SW480 (cell line): ENCODE data around the gene MS4A4E.
A peak's percentile ranks its signal among the peaks of the same experiment; 100 is the strongest.
"Not testable (repeated sequence)": the region's sequence is repeated elsewhere in the genome, so short reads cannot be mapped to it uniquely, and the experiment has no call there.

ENCODE experiments used
- DNase-seq: peaks from one replicate; pipeline ENCODE4 v3.0.0-alpha.2; 2016; ENCODE audit warnings: low spot score

MS4A4E gene

GRCh38 chr11:60242740-60243239 is at the start of gene MS4A4E:
Gene MS4A4E (minus strand): TSS chr11:60243137. CDS start chr11:60230055, 13,082 bp downstream.
- DNase-seq, result no peak

DNA sequence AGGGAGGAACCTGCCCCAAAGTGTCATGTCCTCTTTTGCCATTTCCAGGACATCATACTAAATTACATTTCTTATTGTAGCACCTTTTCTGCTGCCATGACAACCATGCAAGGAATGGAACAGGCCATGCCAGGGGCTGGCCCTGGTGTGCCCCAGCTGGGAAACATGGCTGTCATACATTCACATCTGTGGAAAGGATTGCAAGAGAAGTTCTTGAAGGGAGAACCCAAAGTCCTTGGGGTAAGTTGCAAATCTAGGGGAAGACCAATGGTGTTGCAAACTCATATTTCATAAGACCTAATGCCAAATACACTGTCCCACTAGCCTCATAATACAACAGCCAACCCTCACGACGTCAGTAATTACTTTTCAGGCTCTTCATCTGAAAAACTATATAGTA is 49.2 kb upstream of the MS4A4E start:
- no peak for DNase-seq

DNA sequence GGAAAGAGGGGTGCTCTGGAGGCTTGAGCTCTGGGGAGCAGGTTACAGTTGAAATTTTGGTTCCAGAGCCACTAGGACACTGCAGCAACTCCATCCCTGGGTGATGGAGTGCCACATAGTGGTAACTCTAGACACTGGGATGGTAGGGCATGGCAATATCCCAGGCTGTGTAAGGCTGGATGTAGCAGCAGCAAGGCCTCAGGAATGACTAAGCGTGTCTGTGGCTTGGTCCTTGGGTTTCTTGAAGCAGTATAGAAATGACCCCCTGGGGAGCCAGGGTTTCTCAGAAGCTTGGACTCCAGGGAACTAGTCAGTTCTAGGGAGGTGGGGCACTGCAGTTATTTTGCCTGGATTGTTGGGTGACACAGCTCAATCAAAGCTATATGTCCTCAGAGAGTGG is 45.6 kb upstream of the MS4A4E start:
- DNase-seq, result no peak

- not testable (repeated sequence) for DNase-seq
Measured at GRCh38 chr11:60285411-60286126, 42.6 kb upstream of the MS4A4E start.

GRCh38 chr11:60282286-60282685 is 39.3 kb upstream of the MS4A4E start:
- DNase-seq, result no peak

DNA sequence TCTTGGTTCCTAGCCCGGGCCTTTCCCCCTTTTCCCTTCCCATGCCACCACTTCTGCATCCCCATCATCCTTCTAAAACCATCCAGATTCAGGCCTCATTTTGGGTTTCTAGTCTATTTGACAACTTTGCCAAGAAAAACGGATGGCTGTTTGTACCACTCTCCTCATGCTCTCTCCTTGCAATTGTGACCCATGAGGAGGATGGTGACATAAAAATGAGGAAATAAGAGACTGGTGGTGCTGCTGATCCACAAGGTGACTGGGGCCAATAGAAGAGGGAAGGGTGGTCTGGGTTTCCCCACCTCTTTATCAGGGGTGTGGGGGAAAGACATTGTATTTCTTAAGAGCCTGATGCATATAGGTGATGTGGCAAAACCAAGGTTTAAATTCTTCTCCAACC is 38.5 kb upstream of the MS4A4E start:
- no peak for DNase-seq

GRCh38 chr11:60280412-60280811 is 37.5 kb upstream of the MS4A4E start, which contains the start of gene MS4A4A:
Gene MS4A4A (plus strand): TSS chr11:60280666. CDS start chr11:60280676, 10 bp downstream.
- no peak for DNase-seq

DNA sequence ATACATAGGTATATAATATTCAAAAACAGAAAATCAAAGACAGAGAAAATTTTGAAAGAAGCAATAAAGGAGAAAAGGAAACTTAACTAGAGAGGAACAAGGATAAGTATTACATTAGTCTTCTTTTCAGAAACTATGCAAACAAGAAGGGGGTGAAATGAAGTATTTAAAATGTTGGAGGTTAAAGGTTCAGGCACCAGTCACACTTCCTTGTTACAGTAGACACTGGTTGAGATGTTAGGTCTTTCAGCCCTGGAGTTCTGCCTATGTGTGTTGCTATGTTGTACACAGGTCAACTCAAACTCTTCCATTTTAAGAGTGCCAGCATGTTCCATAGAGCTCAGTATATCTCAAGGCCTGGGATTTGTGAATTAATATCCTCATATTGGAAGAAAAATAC is 31.5 kb upstream of the MS4A4E start:
- no peak for DNase-seq

GRCh38 chr11:60265373-60266214 is 22.7 kb upstream of the MS4A4E start:
- DNase-seq, result peak; percentile 42

DNA sequence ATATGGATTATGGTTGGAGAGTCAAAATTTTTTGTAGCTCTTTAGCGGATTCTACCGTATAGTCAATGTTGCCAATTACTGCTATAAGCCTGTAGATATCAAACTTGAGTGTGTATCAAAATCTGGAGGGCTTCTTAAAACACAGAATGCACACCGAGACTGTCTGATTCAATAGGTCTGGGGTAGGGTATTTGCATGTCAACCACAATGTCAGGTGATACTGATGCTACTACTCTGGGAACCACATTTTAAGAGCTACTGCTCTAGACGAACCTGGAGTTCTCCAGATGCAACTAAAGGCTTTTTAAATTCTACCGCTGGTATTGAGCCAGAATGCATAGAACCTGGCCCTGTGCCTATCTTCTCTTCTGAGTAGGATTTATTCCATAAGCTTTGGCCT is 21.7 kb upstream of the MS4A4E start:
- DNase-seq, result no peak

- no peak for DNase-seq
Measured at GRCh38 chr11:60263402-60263801, 20.5 kb upstream of the MS4A4E start.

DNA sequence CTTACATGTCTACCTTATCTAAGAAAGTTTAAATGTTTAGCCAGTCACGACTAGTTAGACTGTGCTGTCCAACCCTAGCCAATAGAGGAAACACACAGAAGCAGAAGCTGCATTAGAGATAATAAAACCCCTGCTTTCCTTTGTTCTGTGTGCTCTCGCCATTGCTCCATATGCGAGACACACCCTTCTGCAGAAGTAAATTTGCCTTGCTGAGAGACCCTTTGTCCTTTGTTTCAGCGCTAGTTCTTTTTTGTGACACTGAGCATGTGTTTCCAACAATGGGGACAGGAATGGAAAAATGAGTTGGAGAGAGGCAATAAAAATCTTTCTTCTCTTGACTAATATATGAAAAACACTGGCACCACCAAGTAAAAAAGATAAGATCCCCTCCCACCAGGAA is 18.1 kb upstream of the MS4A4E start:
- no peak for DNase-seq

DNA sequence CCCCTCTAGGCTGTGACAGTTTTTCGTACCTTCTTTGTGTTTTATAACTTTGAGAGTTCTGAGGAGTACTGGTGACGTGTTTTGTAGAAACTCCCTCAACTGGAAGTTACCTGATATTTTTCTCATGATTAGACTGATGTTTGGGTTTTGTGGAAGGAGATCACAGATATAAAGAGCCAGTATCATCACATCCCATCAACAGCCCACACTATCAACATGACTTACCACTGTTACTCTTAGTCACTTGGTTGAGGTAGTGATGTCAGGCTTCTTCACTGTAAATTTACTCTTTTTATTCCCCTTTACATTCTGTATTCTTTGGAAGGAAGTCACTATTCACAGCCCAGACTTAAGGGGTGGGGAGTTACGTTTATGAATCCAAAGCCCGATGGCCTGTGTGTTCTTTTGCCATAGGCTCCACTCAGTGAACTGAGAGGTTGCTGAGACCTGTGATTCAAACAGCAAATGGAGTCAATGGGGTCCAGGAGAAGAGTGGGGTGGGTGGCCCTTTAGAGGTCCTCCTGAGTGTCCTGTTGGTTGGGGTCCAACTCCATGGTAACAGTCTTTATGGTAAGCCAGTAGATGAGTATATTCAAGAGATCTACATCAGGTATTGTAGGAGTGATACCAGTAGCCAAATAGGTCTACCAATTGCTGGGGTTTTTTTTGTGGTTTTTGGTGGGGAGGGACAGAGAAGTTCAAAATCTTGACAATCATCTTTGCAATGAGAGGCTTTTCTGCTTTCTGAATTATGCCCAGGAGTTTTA is 15.2 kb upstream of the MS4A4E start:
- DNase-seq, result no peak

DNA sequence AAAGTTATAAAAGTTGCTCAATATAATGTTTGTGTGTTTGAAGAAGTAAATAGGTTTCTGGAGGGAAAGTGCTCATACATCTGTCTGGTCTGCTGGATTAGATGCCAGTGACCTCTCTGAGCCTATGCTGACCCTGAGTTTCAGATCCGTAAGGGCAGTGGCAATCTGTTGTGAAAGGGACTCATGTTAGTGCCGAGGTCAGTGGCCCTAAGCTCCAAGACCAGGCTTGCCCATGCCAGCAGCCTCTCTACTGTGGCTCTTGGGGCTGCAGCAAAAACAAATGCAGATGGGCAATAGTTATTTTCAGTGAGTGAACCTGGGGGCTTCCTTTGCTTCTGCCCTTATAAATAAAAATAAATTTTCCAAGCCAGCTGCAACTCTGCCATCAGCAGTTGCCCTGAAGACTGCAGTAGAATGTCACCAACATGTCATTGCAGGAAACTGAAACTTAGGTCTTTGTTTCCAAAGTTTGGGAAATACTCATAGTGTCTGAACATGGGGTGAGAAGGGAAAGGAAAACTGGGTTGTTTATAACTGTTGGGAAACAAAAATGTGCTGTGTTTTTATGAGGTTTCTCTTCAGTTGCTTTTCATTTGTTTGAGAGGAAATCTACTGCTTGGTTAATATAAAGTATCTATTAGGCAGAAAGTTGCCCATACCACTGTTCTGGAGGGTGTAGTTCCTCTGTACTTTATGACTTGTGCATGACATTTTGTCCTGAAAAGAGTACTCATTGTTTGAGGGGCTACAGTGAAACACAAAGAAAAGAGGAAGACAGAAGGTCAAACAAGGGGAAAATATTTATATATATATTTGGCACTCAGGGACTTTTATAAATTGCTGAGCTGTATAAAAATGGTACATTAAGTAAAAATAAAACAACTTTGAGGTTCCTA is 9.5 kb upstream of the MS4A4E start:
- no peak for DNase-seq

DNA sequence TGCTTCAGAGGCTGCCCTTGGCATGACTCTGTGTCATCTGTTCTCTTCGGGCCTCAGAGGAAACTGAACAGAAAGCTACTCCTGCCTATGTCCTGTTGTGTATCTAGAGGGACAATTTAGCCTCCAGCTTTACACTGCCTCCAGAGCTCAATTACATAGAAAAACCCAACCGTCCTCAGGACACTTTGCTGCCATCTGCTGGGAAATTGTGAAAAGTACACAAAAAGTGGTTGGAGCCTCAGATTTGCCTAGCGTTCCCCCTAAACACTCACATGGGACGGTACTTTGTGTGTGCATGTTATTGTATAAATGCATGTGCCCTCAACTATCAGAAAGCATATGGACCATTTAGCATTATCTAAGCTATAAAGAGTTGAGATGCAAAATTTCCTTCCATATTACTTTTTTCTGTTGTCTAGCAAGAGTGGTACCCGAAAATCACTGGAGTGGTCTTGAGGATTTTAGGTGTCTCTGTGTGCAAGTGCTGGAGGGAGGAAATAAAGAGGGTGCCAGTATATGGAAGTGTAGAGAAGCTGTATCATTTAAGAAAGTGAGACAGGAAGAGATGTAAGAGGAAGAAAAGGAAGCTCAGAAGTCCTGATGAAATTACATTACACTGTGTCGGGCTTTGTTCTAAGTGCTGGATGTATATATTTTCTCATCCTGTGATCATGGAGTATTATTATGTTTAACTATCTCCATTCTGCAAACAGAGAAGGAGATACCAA is 8.7 kb upstream of the MS4A4E start:
- peak; percentile 65 for DNase-seq

- no peak for DNase-seq
Measured at GRCh38 chr11:60241786-60242185, 1.2 kb downstream of the MS4A4E start.

GRCh38 chr11:60240662-60241061 is 2.3 kb downstream of the MS4A4E start:
- DNase-seq, result no peak

DNA sequence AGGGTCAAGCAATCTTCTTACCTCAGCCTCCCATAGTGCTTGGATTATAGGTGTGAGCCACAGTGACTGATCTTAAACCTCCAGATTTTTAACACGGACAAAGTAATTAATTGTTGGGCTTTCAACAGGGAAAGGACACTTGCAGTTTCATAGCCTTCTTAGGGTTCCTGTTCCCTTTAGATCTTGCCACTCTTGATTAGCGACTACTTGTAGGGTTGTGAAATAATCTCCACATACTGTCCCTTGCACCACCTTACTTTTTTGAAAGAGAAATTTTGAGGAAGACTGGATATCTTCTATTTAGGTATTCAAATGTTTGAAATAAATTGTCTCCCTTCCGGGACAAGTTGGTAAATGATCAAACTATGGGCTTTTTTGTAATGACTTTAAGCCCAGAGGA is 7.6 kb downstream of the MS4A4E start:
- DNase-seq, result no peak

DNA sequence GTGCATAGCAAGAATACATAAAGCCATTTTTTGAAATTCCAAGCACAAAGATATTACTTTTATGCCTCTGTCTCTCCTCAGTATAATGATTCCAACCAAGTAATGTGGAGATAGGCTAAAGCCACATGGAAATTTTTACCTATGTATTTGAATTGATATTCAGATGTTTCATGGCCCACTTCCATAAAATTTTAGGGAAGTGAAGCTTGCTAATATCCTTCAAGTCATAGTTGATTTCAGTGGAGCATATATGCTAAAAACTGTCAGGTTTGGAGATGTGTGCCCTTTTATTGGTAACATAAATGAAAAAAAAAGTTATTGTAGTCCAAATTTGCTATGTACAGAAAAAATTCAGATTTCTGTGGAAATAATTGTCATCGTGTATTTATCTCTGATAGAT is 12.3 kb downstream of the MS4A4E start:
- no peak for DNase-seq

DNA sequence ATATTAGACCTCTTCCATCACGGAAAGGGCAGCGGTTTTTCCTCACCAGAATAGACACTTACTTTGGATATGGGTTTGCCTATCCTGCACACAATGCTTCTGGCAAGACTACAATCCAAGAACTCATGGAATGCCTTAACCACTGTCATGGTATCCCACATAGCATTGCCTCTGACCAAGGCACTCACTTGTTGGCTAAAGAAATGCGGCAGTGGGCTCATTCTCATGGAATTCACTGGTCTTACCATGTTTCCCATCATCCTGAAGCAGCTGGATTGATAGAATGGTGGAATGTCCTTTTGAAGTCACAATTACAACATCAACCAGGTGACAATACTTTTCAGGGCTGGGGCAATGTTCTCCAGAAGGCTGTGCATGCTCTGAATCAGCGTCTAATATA is 20.8 kb downstream of the MS4A4E start:
- DNase-seq, result no peak

DNA sequence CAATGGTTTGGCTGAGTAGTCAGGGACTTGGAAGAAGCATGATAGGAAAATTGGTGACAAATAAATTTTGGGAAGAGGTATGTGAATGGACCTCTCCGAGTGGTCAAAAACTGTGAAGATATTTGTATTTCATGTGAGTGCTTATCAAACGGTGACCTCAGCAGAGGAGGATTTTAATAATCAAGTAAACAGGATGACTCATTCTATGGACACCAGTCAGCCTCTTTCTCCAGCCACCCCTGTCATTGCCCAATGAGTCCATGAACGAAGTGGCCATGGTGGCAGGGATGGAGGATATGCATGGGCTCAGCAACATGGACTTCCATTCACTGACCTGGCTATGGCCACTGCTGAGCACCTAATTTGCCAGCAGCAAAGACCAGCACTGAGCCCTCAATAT is 21.2 kb downstream of the MS4A4E start:
- no peak for DNase-seq
